Eye (tissue), 1 donor: ENCODE results near the gene CTNNA1.
A peak's percentile ranks its signal among the peaks of the same experiment; 100 is the strongest.

Experiments
- DNase-seq: peaks from one replicate; pipeline ENCODE4 v3.0.0-alpha.2; 2015

Gene CTNNA1

GRCh38 chr5:138870611-138871010 is 117.4 kb downstream of the CTNNA1 start:
- peak; percentile 35 for DNase-seq

- peak; percentile 82 for DNase-seq
These were observed 119.7 kb downstream of the CTNNA1 start for GRCh38 chr5:138872841-138873465.

- DNase-seq: peak; percentile 71
These were observed 120.4 kb downstream of the CTNNA1 start for GRCh38 chr5:138873466-138874221.

GRCh38 chr5:138874241-138874640 is 121.0 kb downstream of the CTNNA1 start:
- peak; percentile 65 for DNase-seq

GRCh38 chr5:138874771-138875551 is 121.7 kb downstream of the CTNNA1 start, which contains the start of gene LRRTM2:
Gene LRRTM2, minus strand, starts transcription at chr5:138875335. Its CDS starts 424 bp downstream, at chr5:138874911.
- DNase-seq: peak; percentile 95

GRCh38 chr5:138875552-138875875 is 122.3 kb downstream of the CTNNA1 start:
- no peak for DNase-seq

- DNase-seq: no peak
These were observed 122.7 kb downstream of the CTNNA1 start for GRCh38 chr5:138875946-138876345.

- no peak for DNase-seq
These were observed 123.6 kb downstream of the CTNNA1 start for GRCh38 chr5:138876811-138877210.

GRCh38 chr5:138878437-138879235 is 125.4 kb downstream of the CTNNA1 start:
- DNase-seq: no peak

- DNase-seq: no peak
These were observed 130.0 kb downstream of the CTNNA1 start for GRCh38 chr5:138883211-138883610.

GRCh38 chr5:138884094-138884493 is 130.9 kb downstream of the CTNNA1 start:
- DNase-seq: no peak

GRCh38 chr5:138884554-138884953 is 131.3 kb downstream of the CTNNA1 start:
- no peak for DNase-seq

GRCh38 chr5:138889994-138890393 is 136.8 kb downstream of the CTNNA1 start:
- no peak for DNase-seq

GRCh38 chr5:138890644-138891043 is 137.4 kb downstream of the CTNNA1 start:
- no peak for DNase-seq

- no peak for DNase-seq
These were observed 142.7 kb downstream of the CTNNA1 start for GRCh38 chr5:138895918-138896317.

- no peak for DNase-seq
These were observed 145.1 kb downstream of the CTNNA1 start for GRCh38 chr5:138898299-138898698.

- no peak for DNase-seq
These were observed 145.5 kb downstream of the CTNNA1 start for GRCh38 chr5:138898742-138899141.

GRCh38 chr5:138900281-138900965 is 147.2 kb downstream of the CTNNA1 start:
- no peak for DNase-seq

GRCh38 chr5:138901716-138902115 is 148.5 kb downstream of the CTNNA1 start:
- DNase-seq: peak; percentile 96

GRCh38 chr5:138903130-138903775 is 150.0 kb downstream of the CTNNA1 start:
- no peak for DNase-seq

- DNase-seq: no peak
These were observed 152.3 kb downstream of the CTNNA1 start for GRCh38 chr5:138905541-138905940.

GRCh38 chr5:138909734-138910133 is 156.5 kb downstream of the CTNNA1 start:
- no peak for DNase-seq
